ENCODE results near the gene ZNF892. TPM values are rescaled to one million over a fixed set of nuclear protein-coding genes. Genes with fewer than 3 reads are reported as not detected.

ZNF892 gene
- total and polyA plus RNA-seq, 2 donors (not counting 1 experiment from before 2014, with no cell fraction given), result 0.67 to 5.5 TPM

- H4K20me1 ChIP-seq (ENCODE audit: control insufficient read depth, insufficient read depth, low read length, poor library complexity, severe bottlenecking), result no peaks in the 10 kb centered on the region
- Mint-ChIP-seq H3K4me1 (no peaks in the 10 kb centered on the region), H3K27me3 (no peaks in the 10 kb centered on the region), H3K9me3 (ENCODE audit: insufficient read depth) (peaks cover 53% of the 10 kb centered on the region), H3K27ac (no peak overlapping the region), H3K4me3 (no peak overlapping the region)
- CTCF ChIA-PET, result no interaction called here
- no peaks in the 10 kb centered on the region for H3K27me3 ChIP-seq (replicated peaks in 1 of 4; ENCODE audit: control extremely low read depth in 1 of 4, control insufficient read depth in 3 of 4, insufficient read depth in 4 of 4, low read length in 3 of 4)
- H3K4me1 ChIP-seq (ENCODE audit: control insufficient read depth in 2 of 2, insufficient read depth in 2 of 2, low read length in 2 of 2), result no peaks in the 10 kb centered on the region
- H3K4me2 ChIP-seq (replicated peaks; ENCODE audit: low read depth, low read length, poor library complexity, severe bottlenecking), result no peak overlapping the region
- no peak overlapping the region for H2AFZ ChIP-seq (ENCODE audit: insufficient read depth, low read depth, low read length, poor library complexity, severe bottlenecking)
- DNase-seq (no peak), ATAC-seq (ENCODE audit: low read depth) (no peak)
- no peaks in the 10 kb centered on the region for H3K79me2 ChIP-seq (ENCODE audit: control insufficient read depth, insufficient read depth, low read length)
- H3K36me3 ChIP-seq (replicated peaks in 1 of 2; ENCODE audit: control extremely low read depth in 1 of 2, control insufficient read depth in 1 of 2, extremely low read depth in 1 of 2, insufficient read depth in 2 of 2, low read length in 1 of 2), result peaks cover 8 to 49% of the 10 kb centered on the region in 2 experiments
- peaks cover 23 to 91% (median 38%) of the 10 kb centered on the region in 3 donors for H3K9me3 ChIP-seq (ENCODE audit: control extremely low read depth in 1 of 3, control insufficient read depth in 2 of 3, insufficient read depth in 1 of 3, low read length in 2 of 3)
- H3K27ac ChIP-seq (ENCODE audit: low read length in 2 of 2), result no peak overlapping the region
- 100% methylated on average over 4 of the region's 6 CpGs for WGBS (ENCODE audit: insufficient coverage)
- no peak overlapping the region for H3K9ac ChIP-seq (ENCODE audit: low read length)
- H3K4me3 ChIP-seq (ENCODE audit: control extremely low read depth in 1 of 5, extremely low read depth in 1 of 5, insufficient read depth in 1 of 5, low read depth in 2 of 5, low read length in 4 of 5), result no peak overlapping the region
- POLR2A ChIA-PET, result no interaction called here
- intact Hi-C loops (cut with micrococcal nuclease), result no loop called here
- no peak for TF ChIP-seq CTCF (IDR thresholded peaks at IDR 0.05)
- TF ChIP-seq EZH2 (IDR thresholded peaks at IDR 0.05; ENCODE audit: borderline replicate concordance, insufficient read depth, low read depth, low read length, poor library complexity, severe bottlenecking), result no peak
These were observed 7.8 kb downstream of the ZNF892 start for GRCh38 chr2:95215018-95215612.

GRCh38 chr2:95220449-95220848 lies 13.1 kb downstream of the ZNF892 start:
- no peak for ATAC-seq (ENCODE audit: low read depth)
- H3K9me3 Mint-ChIP-seq (ENCODE audit: insufficient read depth), result peaks cover 45% of the 10 kb centered on the region
- H3K4me1 ChIP-seq (ENCODE audit: control insufficient read depth in 2 of 2, insufficient read depth in 2 of 2, low read length in 2 of 2), result no peaks in the 10 kb centered on the region
- no peaks in the 10 kb centered on the region for H3K4me1 Mint-ChIP-seq
- H3K4me3 Mint-ChIP-seq, result no peak overlapping the region
- WGBS (ENCODE audit: insufficient coverage), result 100% methylated on average over 2 of the region's 3 CpGs
- no peak overlapping the region for H3K4me3 ChIP-seq (ENCODE audit: control extremely low read depth in 1 of 5, extremely low read depth in 1 of 5, insufficient read depth in 1 of 5, low read depth in 2 of 5, low read length in 4 of 5)
- H3K27ac ChIP-seq (ENCODE audit: low read length in 2 of 2), result no peak overlapping the region
- no peak for DNase-seq
- peaks cover 0 to under 1% of the 10 kb centered on the region in 2 experiments for H3K36me3 ChIP-seq (replicated peaks in 1 of 2; ENCODE audit: control extremely low read depth in 1 of 2, control insufficient read depth in 1 of 2, extremely low read depth in 1 of 2, insufficient read depth in 2 of 2, low read length in 1 of 2)
- H3K79me2 ChIP-seq (ENCODE audit: control insufficient read depth, insufficient read depth, low read length), result no peaks in the 10 kb centered on the region
- no peaks in the 10 kb centered on the region for H3K27me3 Mint-ChIP-seq
- no peak for TF ChIP-seq EZH2 (IDR thresholded peaks at IDR 0.05; ENCODE audit: borderline replicate concordance, insufficient read depth, low read depth, low read length, poor library complexity, severe bottlenecking)
- no peak for TF ChIP-seq CTCF (IDR thresholded peaks at IDR 0.05)
- H3K9ac ChIP-seq (ENCODE audit: low read length), result no peak overlapping the region
- H3K27me3 ChIP-seq (replicated peaks in 1 of 4; ENCODE audit: control extremely low read depth in 1 of 4, control insufficient read depth in 3 of 4, insufficient read depth in 4 of 4, low read length in 3 of 4), result no peaks in the 10 kb centered on the region
- POLR2A ChIA-PET, result no interaction called here
- no peak overlapping the region for H3K27ac Mint-ChIP-seq
- H2AFZ ChIP-seq (ENCODE audit: insufficient read depth, low read depth, low read length, poor library complexity, severe bottlenecking), result no peak overlapping the region
- no peaks in the 10 kb centered on the region for H4K20me1 ChIP-seq (ENCODE audit: control insufficient read depth, insufficient read depth, low read length, poor library complexity, severe bottlenecking)
- CTCF ChIA-PET, result no interaction called here
- peaks cover 14 to 65% (median 42%) of the 10 kb centered on the region in 3 donors for H3K9me3 ChIP-seq (ENCODE audit: control extremely low read depth in 1 of 3, control insufficient read depth in 2 of 3, insufficient read depth in 1 of 3, low read length in 2 of 3)
- intact Hi-C loops (cut with micrococcal nuclease), result no loop called here
- H3K4me2 ChIP-seq (replicated peaks; ENCODE audit: low read depth, low read length, poor library complexity, severe bottlenecking), result no peak overlapping the region
